Activated CD8-positive, alpha-beta T cell treated with anti-CD3 and anti-CD28 coated beads for 36 hours (primary cell): ENCODE results near the gene POMGNT2. TPM values are rescaled to one million over a fixed set of nuclear protein-coding genes. Genes with fewer than 3 reads are reported as not detected.

ENCODE experiments used
- ATAC-seq: fragments of 200-7000 bp; cut with Tn5 transposase; one replicate; pipeline ENCODE4 v1.10.0; 2021; ENCODE audit warnings: mild to moderate bottlenecking, moderate library complexity
- CTCF ChIA-PET: fragments of 350-600 bp; sonication (Branson Sonifier 250); formaldehyde crosslinking; loops from one replicate; lab custom pipeline; 2021; ENCODE audit warnings: antibody characterized with exemption; lab: Charles Lee
- POLR2A ChIA-PET: fragments of 350-600 bp; sonication (Branson Sonifier 250); formaldehyde crosslinking; loops from one replicate; lab custom pipeline; 2021; ENCODE audit warnings: antibody characterized with exemption; lab: Charles Lee
- DNase-seq: peaks from one replicate; pipeline ENCODE4 v3.0.0-alpha.2; 2020
- H3K27ac Mint-ChIP-seq: one replicate; pipeline ENCODE4 v1.8.0; 2021; ENCODE audit warnings: mild to moderate bottlenecking, mixed read lengths
- H3K27me3 Mint-ChIP-seq: one replicate; pipeline ENCODE4 v1.8.0; 2021; ENCODE audit warnings: mixed read lengths
- H3K36me3 Mint-ChIP-seq: one replicate; pipeline ENCODE4 v1.8.0; 2021; ENCODE audit warnings: low read depth, mixed read lengths
- H3K4me1 Mint-ChIP-seq: one replicate; pipeline ENCODE4 v1.8.0; 2021; ENCODE audit warnings: low read depth, mixed read lengths
- H3K4me3 Mint-ChIP-seq: one replicate; pipeline ENCODE4 v1.8.0; 2021; ENCODE audit warnings: mild to moderate bottlenecking, moderate library complexity, mixed read lengths
- H3K9me3 Mint-ChIP-seq: one replicate; pipeline ENCODE4 v1.8.0; 2021; ENCODE audit warnings: mixed read lengths
- CTCF ChIP-seq: fragments of 200-600 bp; IDR thresholded peaks from one replicate; pipeline ENCODE4 v1.8.0; 2022; ENCODE audit warnings: antibody characterized with exemption, mild to moderate bottlenecking
- intact Hi-C: fragments of 100-400 bp; cut with micrococcal nuclease; formaldehyde crosslinking; loops from one replicate; pipeline ENCODE4 v1.10.0; 2022
- total RNA-seq, 2 experiments: library from RNA; stranded (reverse); gene quantifications; one replicate each; pipeline ENCODE4 v1.2.3, GENCODE V29; 2021

POMGNT2 gene
- total RNA-seq, 2 experiments from 2014 or later: 11.9 to 12.0 TPM

- no peak for ATAC-seq
- Mint-ChIP-seq H3K36me3 (peaks cover 4% of the 10 kb centered on the region), H3K9me3 (no peaks in the 10 kb centered on the region), H3K4me3 (no peak overlapping the region), H3K27me3 (no peaks in the 10 kb centered on the region), H3K27ac (no peak overlapping the region), H3K4me1 (peaks cover under 1% of the 10 kb centered on the region)
- ChIA-PET POLR2A (interaction anchor here (1.4 kb wide), 1 partner anchor 16 kb away, joined by 3 read pairs; no protein-coding TSS in a partner anchor), CTCF (no interaction called here)
- intact Hi-C loops: no loop called here
- no peak for TF ChIP-seq CTCF
- DNase-seq: no peak
Observed at GRCh38 chr3:43095370-43095769, 10.5 kb downstream of the POMGNT2 start.

GRCh38 chr3:43094851-43095250 lies 11.0 kb downstream of the POMGNT2 start:
- POLR2A ChIA-PET: interaction anchor here (1.4 kb wide), 1 partner anchor 16 kb away, joined by 3 read pairs; no protein-coding TSS in a partner anchor
- H3K27ac Mint-ChIP-seq: no peak overlapping the region
- TF ChIP-seq CTCF: no peak
- ATAC-seq (no peak), DNase-seq (no peak)
- intact Hi-C loops: no loop called here
- H3K27me3 Mint-ChIP-seq: no peaks in the 10 kb centered on the region
- H3K9me3 Mint-ChIP-seq: no peaks in the 10 kb centered on the region
- peaks cover 4% of the 10 kb centered on the region for H3K36me3 Mint-ChIP-seq
- CTCF ChIA-PET: interaction anchor here (0.7 kb wide), 1 partner anchor 133 kb away, joined by 3 read pairs; no protein-coding TSS in a partner anchor
- H3K4me1 Mint-ChIP-seq: peaks cover 2% of the 10 kb centered on the region
- no peak overlapping the region for H3K4me3 Mint-ChIP-seq

GRCh38 chr3:43094381-43094780 lies 11.5 kb downstream of the POMGNT2 start:
- peaks cover 4% of the 10 kb centered on the region for H3K36me3 Mint-ChIP-seq
- TF ChIP-seq CTCF: no peak
- no peaks in the 10 kb centered on the region for H3K27me3 Mint-ChIP-seq
- H3K27ac Mint-ChIP-seq: no peak overlapping the region
- H3K4me1 Mint-ChIP-seq: peaks cover 2% of the 10 kb centered on the region
- CTCF ChIA-PET: interaction anchor here (0.7 kb wide), 1 partner anchor 132 kb away, joined by 3 read pairs; no protein-coding TSS in a partner anchor
- DNase-seq (no peak), ATAC-seq (no peak)
- intact Hi-C loops: no loop called here
- POLR2A ChIA-PET: no interaction called here
- no peaks in the 10 kb centered on the region for H3K9me3 Mint-ChIP-seq
- no peak overlapping the region for H3K4me3 Mint-ChIP-seq

- Mint-ChIP-seq H3K27me3 (no peaks in the 10 kb centered on the region), H3K4me1 (peaks cover 2% of the 10 kb centered on the region), H3K36me3 (peaks cover 4% of the 10 kb centered on the region), H3K27ac (no peak overlapping the region), H3K9me3 (no peaks in the 10 kb centered on the region), H3K4me3 (no peak overlapping the region)
- DNase-seq (no peak), ATAC-seq (no peak)
- intact Hi-C loops: no loop called here
- POLR2A ChIA-PET: no interaction called here
- CTCF ChIA-PET: interaction anchor here (0.7 kb wide), 1 partner anchor 132 kb away, joined by 3 read pairs; no protein-coding TSS in a partner anchor
- TF ChIP-seq CTCF: no peak
Observed at GRCh38 chr3:43093974-43094373, 11.9 kb downstream of the POMGNT2 start.

- H3K36me3 Mint-ChIP-seq: peaks cover 4% of the 10 kb centered on the region
- H3K4me1 Mint-ChIP-seq: peaks cover 2% of the 10 kb centered on the region
- no peak overlapping the region for H3K4me3 Mint-ChIP-seq
- intact Hi-C loops: no loop called here
- ChIA-PET CTCF (interaction anchor here (1.4 to 2.5 kb wide), 3 partner anchors 21 to 131 kb away, joined by 4 to 16 read pairs (median 4); no protein-coding TSS in a partner anchor), POLR2A (no interaction called here)
- no peaks in the 10 kb centered on the region for H3K27me3 Mint-ChIP-seq
- no peak for TF ChIP-seq CTCF
- H3K9me3 Mint-ChIP-seq: no peaks in the 10 kb centered on the region
- ATAC-seq (no peak), DNase-seq (no peak)
- no peak overlapping the region for H3K27ac Mint-ChIP-seq
Observed at GRCh38 chr3:43093006-43093405, 12.9 kb downstream of the POMGNT2 start.
